PFSK-1 (cell line): ENCODE results near the gene TRPM2.

Source experiments
- FOXP2 ChIP-seq: optimal IDR thresholded peaks from 2 replicates; pipeline ENCODE3; 2011; ENCODE audit warnings: borderline replicate concordance, control low read depth, inconsistent platforms; ENCODE audit not compliant: insufficient read depth; ENCODE audit errors: extremely low read length, extremely low read depth
- POLR2AphosphoS5 ChIP-seq: IDR thresholded peaks from 2 replicates; pipeline ENCODE4 v1.6.1; 2012; ENCODE audit warnings: low read depth, mild to moderate bottlenecking, control low read depth, low read length, moderate library complexity
- REST ChIP-seq, 2 experiments: IDR thresholded peaks; 2 replicates each; pipeline versions ENCODE4 v1.6.1 to v1.8.0; 2011 to 2012; ENCODE audit warnings: low read depth in 2 of 2, low read length in 2 of 2, control low read depth in 1 of 2, inconsistent platforms in 1 of 2, mild to moderate bottlenecking in 1 of 2, moderate library complexity in 1 of 2; ENCODE audit not compliant: insufficient read depth in 1 of 2
- SIN3A ChIP-seq: IDR thresholded peaks from 2 replicates; pipeline ENCODE4 v1.6.1; 2012; ENCODE audit warnings: mild to moderate bottlenecking, low read length, moderate library complexity, borderline replicate concordance; ENCODE audit not compliant: insufficient read depth
- TAF1 ChIP-seq: IDR thresholded peaks from 2 replicates; pipeline ENCODE4 v1.6.1; 2012; ENCODE audit warnings: low read length, control low read depth, borderline replicate concordance; ENCODE audit not compliant: insufficient read depth

The TRPM2 gene

GRCh38 chr21:44326272-44326647, 27.2 kb upstream of the TRPM2 start:
- TF ChIP-seq POLR2AphosphoS5 (no peak), REST (IDR thresholded peaks at IDR 0.05; ENCODE audit: insufficient read depth in 1 of 2, low read depth in 2 of 2, low read length in 2 of 2) (no peak), TAF1 (no peak), FOXP2 (no peak), SIN3A (no peak)

GRCh38 chr21:44326716-44327602, 26.5 kb upstream of the TRPM2 start:
- TF ChIP-seq SIN3A = no peak

- TF ChIP-seq FOXP2 = no peak
- no peak for TF ChIP-seq TAF1
- no peak for TF ChIP-seq SIN3A
- no peak for TF ChIP-seq REST (IDR thresholded peaks at IDR 0.05; ENCODE audit: insufficient read depth in 1 of 2, low read depth in 2 of 2, low read length in 2 of 2)
- TF ChIP-seq POLR2AphosphoS5 = no peak
Measured at GRCh38 chr21:44327603-44327974, 25.8 kb upstream of the TRPM2 start.

GRCh38 chr21:44328242-44328895, 25.1 kb upstream of the TRPM2 start:
- TF ChIP-seq REST (IDR thresholded peaks at IDR 0.05; ENCODE audit: insufficient read depth in 1 of 2, low read depth in 2 of 2, low read length in 2 of 2) (no peak), TAF1 (no peak), POLR2AphosphoS5 (0 out of 2 replicates have a peak, but pooled peaks have one; percentile 1), SIN3A (no peak), FOXP2 (no peak)

- TF ChIP-seq REST (IDR thresholded peaks at IDR 0.05; ENCODE audit: insufficient read depth in 1 of 2, low read depth in 2 of 2, low read length in 2 of 2) (no peak), SIN3A (no peak), TAF1 (no peak), FOXP2 (no peak), POLR2AphosphoS5 (no peak; the same call in 1 of the 2 replicates)
Measured at GRCh38 chr21:44329086-44329889, 24.1 kb upstream of the TRPM2 start.
